ES-I3 (cell line): ENCODE data around the gene TBC1D19.
"Not testable (repeated sequence)": the region's sequence is repeated elsewhere in the genome, so short reads cannot be mapped to it uniquely, and the experiment has no call there.

Experiments
- H3K36me3 ChIP-seq: 2 replicates; pipeline ENCODE4 v1.6.1; 2013; ENCODE audit warnings: mild to moderate bottlenecking, low read length, control low read depth, moderate library complexity; ENCODE audit not compliant: insufficient read depth
- H3K4me1 ChIP-seq: 2 replicates; pipeline ENCODE4 v1.6.1; 2013; ENCODE audit warnings: mild to moderate bottlenecking, control low read depth, low read length; ENCODE audit not compliant: insufficient read depth
- H3K9ac ChIP-seq: 2 replicates; pipeline ENCODE4 v1.6.1; 2013; ENCODE audit warnings: low read depth, mild to moderate bottlenecking, low read length, moderate library complexity
- H3K9me3 ChIP-seq: 2 replicates; pipeline ENCODE4 v1.6.1; 2013; ENCODE audit warnings: mild to moderate bottlenecking, low read length, moderate library complexity; ENCODE audit not compliant: control insufficient read depth, insufficient read depth

TBC1D19 gene

GRCh38 chr4:26613735-26614134 is 29.9 kb downstream of the TBC1D19 start:
- Histone ChIP-seq H3K36me3 (no peaks in the 10 kb centered on the region), H3K9me3 (no peaks in the 10 kb centered on the region), H3K4me1 (no peaks in the 10 kb centered on the region), H3K9ac (no peak overlapping the region)

DNA sequence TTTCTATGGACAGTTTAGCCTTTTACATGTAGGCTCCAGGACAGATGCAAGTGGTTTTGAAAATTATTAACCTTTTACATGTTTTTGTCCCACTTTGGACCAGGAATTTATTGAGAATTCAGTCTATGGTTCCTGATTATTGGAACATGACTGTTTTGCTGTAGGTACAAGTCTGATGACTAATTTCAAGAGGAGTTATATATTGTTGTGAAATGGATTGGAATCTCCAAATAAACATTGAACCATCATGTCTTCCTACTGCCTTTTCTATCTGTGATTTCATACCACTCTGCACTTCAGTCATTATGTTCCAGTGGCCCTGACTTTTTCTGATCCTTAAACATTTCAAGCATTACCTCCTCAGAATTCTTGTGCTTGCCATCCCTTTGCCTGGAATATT is 35.9 kb downstream of the TBC1D19 start:
- no peaks in the 10 kb centered on the region for H3K36me3 ChIP-seq
- H3K9me3 ChIP-seq: no peaks in the 10 kb centered on the region
- no peak overlapping the region for H3K9ac ChIP-seq
- no peaks in the 10 kb centered on the region for H3K4me1 ChIP-seq

GRCh38 chr4:26621366-26621765 is 37.5 kb downstream of the TBC1D19 start:
- Histone ChIP-seq H3K4me1 (no peaks in the 10 kb centered on the region), H3K36me3 (no peaks in the 10 kb centered on the region), H3K9me3 (no peaks in the 10 kb centered on the region), H3K9ac (no peak overlapping the region)

DNA sequence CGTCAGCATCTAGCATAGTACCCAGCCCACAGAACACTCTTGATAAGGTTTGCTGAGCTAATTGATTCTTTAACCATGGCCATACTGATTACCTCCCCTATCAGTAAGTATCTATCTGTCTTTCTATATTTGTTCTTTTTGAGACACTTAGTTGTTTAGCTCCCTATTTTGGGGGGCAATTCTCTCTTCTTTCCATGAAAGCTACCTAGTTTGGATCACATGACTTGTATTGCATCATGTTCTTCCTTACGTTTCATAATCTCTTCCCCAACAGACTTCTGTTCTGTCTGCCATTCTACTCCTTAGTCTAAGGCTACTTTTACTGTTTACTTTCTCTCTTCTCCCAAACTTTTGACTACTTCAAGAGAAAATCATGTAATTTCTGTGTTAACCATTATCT is 39.0 kb downstream of the TBC1D19 start:
- H3K9ac ChIP-seq: no peak overlapping the region
- no peaks in the 10 kb centered on the region for H3K9me3 ChIP-seq
- no peaks in the 10 kb centered on the region for H3K36me3 ChIP-seq
- H3K4me1 ChIP-seq: no peaks in the 10 kb centered on the region

- not testable (repeated sequence) for H3K9ac ChIP-seq, H3K36me3 ChIP-seq, H3K4me1 ChIP-seq, H3K9me3 ChIP-seq
These were observed 42.8 kb downstream of the TBC1D19 start for GRCh38 chr4:26626658-26627057.

DNA sequence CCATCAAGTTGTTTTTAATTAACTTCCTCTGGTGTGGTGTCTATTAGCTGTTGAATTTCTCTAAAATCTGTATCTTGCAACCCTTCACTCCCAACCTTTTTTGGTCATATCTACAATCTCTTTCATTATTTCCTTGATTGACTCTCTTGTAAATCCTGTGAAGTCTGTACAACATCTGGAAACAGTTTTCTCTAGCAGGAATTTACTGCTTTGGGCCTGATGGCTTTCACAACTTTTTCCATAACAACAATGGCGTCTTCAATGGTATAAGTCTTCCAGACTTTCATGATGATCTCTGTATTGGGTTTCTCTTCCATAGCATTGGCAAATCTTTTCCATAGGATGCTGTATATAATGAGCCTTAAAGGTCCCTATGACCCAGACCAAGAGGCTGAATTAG is 49.0 kb downstream of the TBC1D19 start:
- no peaks in the 10 kb centered on the region for H3K4me1 ChIP-seq
- H3K9me3 ChIP-seq: no peaks in the 10 kb centered on the region
- H3K36me3 ChIP-seq: no peaks in the 10 kb centered on the region
- H3K9ac ChIP-seq: no peak overlapping the region

DNA sequence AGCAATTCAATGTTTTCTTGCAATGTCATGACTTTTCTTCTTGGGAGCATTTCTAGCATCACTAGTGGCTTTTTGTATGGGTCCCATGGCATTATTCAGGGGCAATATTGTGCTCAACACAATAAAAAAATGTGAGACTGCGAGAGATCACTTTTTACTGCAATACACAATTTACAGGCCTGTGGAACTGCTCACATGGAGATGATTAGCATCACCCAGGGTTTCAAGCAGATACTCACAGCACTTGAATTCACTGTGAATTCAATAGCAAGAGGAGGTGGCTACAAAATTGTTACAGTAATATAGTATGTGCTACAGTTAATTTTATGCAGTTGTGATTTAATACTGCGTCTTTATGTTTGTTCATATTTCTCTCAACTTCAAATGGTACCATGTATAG is 50.4 kb downstream of the TBC1D19 start:
- H3K9me3 ChIP-seq: no peaks in the 10 kb centered on the region
- no peak overlapping the region for H3K9ac ChIP-seq
- H3K36me3 ChIP-seq: no peaks in the 10 kb centered on the region
- H3K4me1 ChIP-seq: no peaks in the 10 kb centered on the region

DNA sequence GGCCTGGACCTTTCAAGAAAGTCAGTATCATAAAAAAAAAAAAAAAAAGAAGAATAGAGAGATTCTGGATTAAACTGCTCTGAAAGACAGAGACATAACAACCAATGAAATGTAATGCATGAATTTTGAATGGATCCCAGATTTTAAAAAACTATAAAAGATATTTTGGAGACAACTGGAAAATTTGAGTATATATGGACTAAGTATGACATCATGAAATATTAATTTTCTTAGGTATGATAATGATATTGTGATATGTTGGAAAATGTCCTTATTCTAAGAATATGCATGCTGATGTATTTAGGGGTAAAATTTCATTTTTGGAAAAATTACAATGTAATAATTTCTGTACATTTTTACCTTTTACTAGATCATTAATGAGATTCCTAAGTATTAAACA is 52.6 kb downstream of the TBC1D19 start:
- no peak overlapping the region for H3K9ac ChIP-seq
- no peaks in the 10 kb centered on the region for H3K36me3 ChIP-seq
- no peaks in the 10 kb centered on the region for H3K9me3 ChIP-seq
- no peaks in the 10 kb centered on the region for H3K4me1 ChIP-seq

- not testable (repeated sequence) for H3K36me3 ChIP-seq, H3K9ac ChIP-seq, H3K9me3 ChIP-seq, H3K4me1 ChIP-seq
These were observed 56.8 kb downstream of the TBC1D19 start for GRCh38 chr4:26640639-26641038.

DNA sequence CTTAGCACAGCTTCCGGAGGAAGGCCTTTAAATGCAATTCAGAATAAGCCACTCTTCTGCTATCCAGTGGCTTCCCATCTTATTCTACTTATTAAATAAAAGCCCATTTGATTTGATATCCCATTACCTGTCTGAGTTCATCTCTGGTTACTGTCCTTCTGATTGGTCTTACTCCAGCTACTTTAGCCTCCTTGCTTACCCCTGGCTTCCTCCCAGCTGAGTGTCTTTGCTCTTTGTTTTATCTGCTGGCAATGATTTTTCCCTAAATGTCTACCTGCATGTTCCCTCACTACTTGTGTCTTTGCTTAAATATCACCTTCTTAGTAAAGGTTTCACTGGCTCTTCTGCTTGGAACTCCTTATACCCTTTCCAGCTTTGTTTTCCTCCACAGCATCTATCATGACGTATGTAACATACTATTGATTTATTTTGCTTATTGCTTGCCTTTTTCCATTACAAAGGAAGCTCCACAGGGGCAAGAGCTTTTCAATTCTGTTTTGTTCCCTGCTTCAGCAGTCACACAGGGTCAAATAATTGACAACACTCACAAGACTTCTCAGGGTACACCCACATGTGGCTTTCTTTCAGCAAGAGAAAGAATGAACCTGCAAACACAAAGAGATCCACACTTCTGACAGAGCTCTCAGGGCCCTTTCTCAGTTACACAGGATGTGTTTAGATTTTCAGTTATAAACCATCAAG is 63.8 kb downstream of the TBC1D19 start:
- no peak overlapping the region for H3K9ac ChIP-seq
- peaks cover 12% of the 10 kb centered on the region; the same call in 1 of the 2 replicates for H3K4me1 ChIP-seq
- H3K36me3 ChIP-seq: no peaks in the 10 kb centered on the region
- no peaks in the 10 kb centered on the region for H3K9me3 ChIP-seq

- H3K36me3 ChIP-seq: no peaks in the 10 kb centered on the region
- peaks cover 12% of the 10 kb centered on the region; the same call in 1 of the 2 replicates for H3K4me1 ChIP-seq
- no peaks in the 10 kb centered on the region for H3K9me3 ChIP-seq
- no peak overlapping the region for H3K9ac ChIP-seq
These were observed 64.4 kb downstream of the TBC1D19 start for GRCh38 chr4:26648260-26648659.

- H3K9ac ChIP-seq: no peak overlapping the region
- H3K4me1 ChIP-seq: 0 out of 2 replicates have a peak, but pooled peaks cover 5% of the 10 kb centered on the region
- no peaks in the 10 kb centered on the region for H3K9me3 ChIP-seq
- H3K36me3 ChIP-seq: no peaks in the 10 kb centered on the region
These were observed 76.4 kb downstream of the TBC1D19 start for GRCh38 chr4:26660261-26660660.

DNA sequence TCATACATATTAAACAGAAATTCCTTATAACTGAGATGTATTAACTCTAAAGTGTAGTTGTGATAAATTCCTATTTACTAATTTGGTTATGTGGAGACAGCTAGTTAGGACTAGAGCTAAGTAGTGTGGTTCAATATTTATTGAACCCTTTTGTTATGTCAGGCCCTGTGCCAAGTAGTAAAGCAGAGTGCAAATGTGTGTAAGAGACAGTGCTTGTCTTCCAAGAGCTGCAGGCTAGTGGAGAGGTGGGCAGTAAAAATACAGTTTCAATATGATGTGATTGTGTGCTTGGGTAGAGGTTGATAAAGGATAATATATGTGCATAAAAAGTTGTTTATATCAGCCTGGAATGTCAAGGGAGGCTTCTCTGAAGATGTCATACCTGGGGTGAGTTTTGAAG is 80.0 kb downstream of the TBC1D19 start:
- H3K4me1 ChIP-seq: 0 out of 2 replicates have a peak, but pooled peaks cover 5% of the 10 kb centered on the region
- no peaks in the 10 kb centered on the region for H3K9me3 ChIP-seq
- no peak overlapping the region for H3K9ac ChIP-seq
- H3K36me3 ChIP-seq: no peaks in the 10 kb centered on the region

- no peak overlapping the region for H3K9ac ChIP-seq
- no peaks in the 10 kb centered on the region; the same call in 1 of the 2 replicates for H3K4me1 ChIP-seq
- H3K36me3 ChIP-seq: no peaks in the 10 kb centered on the region
- no peaks in the 10 kb centered on the region for H3K9me3 ChIP-seq
These were observed 87.1 kb downstream of the TBC1D19 start for GRCh38 chr4:26670903-26671537.

GRCh38 chr4:26679040-26679695 is 95.3 kb downstream of the TBC1D19 start:
- not testable (repeated sequence) for H3K4me1 ChIP-seq, H3K9ac ChIP-seq, H3K36me3 ChIP-seq
- H3K9me3 ChIP-seq: peaks cover 22% of the 10 kb centered on the region; the same call in 1 of the 2 replicates
